CD4-positive, alpha-beta memory T cell (primary cell): ENCODE data around the gene SLC29A2. TPM values are rescaled to one million over a fixed set of nuclear protein-coding genes. Genes with fewer than 3 reads are reported as not detected.

Experiments used
- CTCF ChIA-PET: fragments of 350-600 bp; sonication (Branson Sonifier 250); formaldehyde crosslinking; loops from one replicate; lab custom pipeline; 2021; ENCODE audit warnings: inconsistent platforms; ENCODE audit not compliant: partially characterized antibody; lab: Charles Lee
- POLR2A ChIA-PET: fragments of 350-600 bp; sonication (Branson Sonifier 250); formaldehyde crosslinking; loops from one replicate; lab custom pipeline; 2021; ENCODE audit not compliant: partially characterized antibody; lab: Charles Lee
- DNase-seq, 5 donors: peaks; one replicate each; pipeline versions ENCODE4 v3.0.0 to v3.0.0-alpha.2; 2020 to 2022; ENCODE audit warnings: mixed read lengths in 1 of 5
- H3K27ac ChIP-seq: one replicate; pipeline ENCODE4 v1.7.0; 2013; ENCODE audit warnings: low read depth, low read length
- H3K27me3 ChIP-seq: 2 replicates; pipeline ENCODE4 v1.7.0; 2013; ENCODE audit warnings: mild to moderate bottlenecking, low read length, moderate library complexity; ENCODE audit not compliant: insufficient read depth
- H3K36me3 ChIP-seq: 2 replicates; pipeline ENCODE4 v1.7.0; 2013; ENCODE audit warnings: mild to moderate bottlenecking, low read length, moderate library complexity; ENCODE audit not compliant: insufficient read depth
- H3K4me1 ChIP-seq: 2 replicates; pipeline ENCODE4 v1.7.0; 2013; ENCODE audit warnings: mild to moderate bottlenecking, low read length, moderate library complexity; ENCODE audit not compliant: insufficient read depth
- H3K4me3 ChIP-seq, 2 donors: one replicate each; pipeline ENCODE4 v1.7.0; 2013; ENCODE audit warnings: low read length in 2 of 2, mild to moderate bottlenecking in 1 of 2
- H3K9me3 ChIP-seq, 2 donors: one replicate each; pipeline ENCODE4 v1.7.0; 2013; ENCODE audit warnings: low read length in 2 of 2, control low read depth in 1 of 2; ENCODE audit not compliant: control insufficient read depth in 1 of 2
- H3K27ac Mint-ChIP-seq, 7 donors: one replicate each; pipeline ENCODE4 v1.8.0; 2020 to 2021; ENCODE audit warnings: mixed read lengths in 7 of 7, mild to moderate bottlenecking in 6 of 7, inconsistent platforms in 3 of 7, moderate library complexity in 3 of 7
- H3K27me3 Mint-ChIP-seq, 2 donors: one replicate each; pipeline ENCODE4 v1.8.0; 2020 to 2021; ENCODE audit warnings: mixed read lengths in 2 of 2
- H3K36me3 Mint-ChIP-seq, 2 donors: one replicate each; pipeline ENCODE4 v1.8.0; 2020 to 2021; ENCODE audit warnings: mixed read lengths in 2 of 2, inconsistent platforms in 1 of 2, mild to moderate bottlenecking in 1 of 2
- H3K4me1 Mint-ChIP-seq, 4 donors: one replicate each; pipeline ENCODE4 v1.8.0; 2020 to 2021; ENCODE audit warnings: mixed read lengths in 4 of 4, mild to moderate bottlenecking in 1 of 4
- H3K4me3 Mint-ChIP-seq, 8 donors: one replicate each; pipeline ENCODE4 v1.8.0; 2020 to 2021; ENCODE audit warnings: mixed read lengths in 8 of 8, mild to moderate bottlenecking in 7 of 8, moderate library complexity in 6 of 8, inconsistent platforms in 3 of 8
- H3K9me3 Mint-ChIP-seq, 8 donors: one replicate each; pipeline ENCODE4 v1.8.0; 2020 to 2021; ENCODE audit warnings: mixed read lengths in 8 of 8, mild to moderate bottlenecking in 5 of 8, inconsistent platforms in 3 of 8, moderate library complexity in 1 of 8
- intact Hi-C: fragments of 100-400 bp; cut with micrococcal nuclease; formaldehyde crosslinking; loops from one replicate; pipeline ENCODE4 v1.15.1; 2023
- polyA plus RNA-seq, 2 donors: library from polyadenylated mRNA; unstranded; fragments of 300-500 nt; fragmentation: Illumina TruSeq; gene quantifications; one replicate each; pipeline ENCODE4 v1.2.3, GENCODE V29; 2021
- total RNA-seq, 2 experiments: library from RNA; stranded (reverse); gene quantifications; one replicate each; pipeline ENCODE4 v1.2.3, GENCODE V29; 2021

The SLC29A2 gene
- total and polyA plus RNA-seq, 4 experiments from 2014 or later: 0.87 to 15.5 (median 9.0) TPM

DNA sequence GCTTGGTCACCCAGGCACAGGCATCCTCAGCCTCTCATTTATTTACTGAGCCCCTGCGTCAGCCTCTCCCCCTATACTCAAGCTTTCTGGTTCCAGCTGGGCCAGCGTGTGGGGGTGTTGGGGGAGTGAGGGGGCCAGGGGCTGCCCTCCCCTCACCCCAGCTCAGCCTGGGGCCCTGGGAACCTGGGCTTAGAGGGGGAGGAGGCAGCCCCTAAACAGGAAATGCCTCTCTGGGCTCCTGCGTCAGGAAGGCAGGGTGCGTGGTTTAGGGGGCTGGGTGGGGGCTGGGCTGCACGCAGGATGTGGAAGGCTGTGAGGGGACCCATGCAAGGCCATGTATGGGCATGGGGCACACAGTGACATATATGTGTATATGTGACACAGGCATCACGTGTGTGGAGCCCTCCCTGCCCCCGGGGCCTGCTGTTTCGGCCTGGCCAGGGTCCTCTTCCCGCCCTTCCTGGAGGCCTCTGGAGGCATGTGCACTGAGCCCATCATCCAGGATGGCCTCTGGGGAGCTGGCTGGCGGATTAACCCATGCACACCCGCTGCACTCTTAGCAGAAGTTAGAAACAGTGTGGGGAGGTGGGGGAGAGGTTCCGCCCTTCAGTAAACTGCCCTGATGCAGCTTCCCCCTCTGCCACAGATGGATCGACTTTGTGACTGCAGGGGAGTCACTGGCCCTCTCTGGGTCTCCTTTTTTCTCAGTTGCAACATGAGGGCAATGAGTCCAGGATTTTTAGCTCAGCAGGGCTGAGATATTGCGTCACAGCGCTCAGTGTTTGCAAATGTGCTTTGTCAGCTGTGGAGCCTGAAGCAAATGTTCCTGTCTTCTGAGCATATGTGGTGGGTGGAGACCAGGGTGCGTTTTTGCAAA, 53.6 kb downstream of the SLC29A2 start:
- peak overlapping the region; percentile 48 to 94 (median 84) for H3K27ac Mint-ChIP-seq
- peak; percentile 40 to 63 (median 59) for DNase-seq
- Histone ChIP-seq H3K4me1 (peaks cover 34% of the 10 kb centered on the region), H3K9me3 (no peaks in the 10 kb centered on the region), H3K4me3 (no peak overlapping the region), H3K27me3 (no peaks in the 10 kb centered on the region), H3K36me3 (no peaks in the 10 kb centered on the region), H3K27ac (peak overlapping the region; percentile 10)
- H3K4me1 Mint-ChIP-seq: peaks cover 11 to 39% (median 24%) of the 10 kb centered on the region in 4 donors
- H3K27me3 Mint-ChIP-seq: peaks cover 2% of the 10 kb centered on the region in 2 donors
- H3K4me3 Mint-ChIP-seq: peak overlapping the region in 3 of 8 donors; percentile 43 to 44 (median 43)
- H3K36me3 Mint-ChIP-seq: no peaks in the 10 kb centered on the region
- POLR2A ChIA-PET: interaction anchor here (0.7 to 1.8 kb wide), 3 partner anchors 9 to 320 kb away, joined by 3 to 9 read pairs (median 4); partner anchors contain the start of genes MRPL11 and RBM4
- intact Hi-C loops: no loop called here
- CTCF ChIA-PET: interaction anchor here (0.8 to 1.4 kb wide), 2 partner anchors 12 to 68 kb away, joined by 3 to 4 read pairs; no protein-coding TSS in a partner anchor
- peaks cover 0 to 9% (median 3%) of the 10 kb centered on the region in 8 donors for H3K9me3 Mint-ChIP-seq

DNA sequence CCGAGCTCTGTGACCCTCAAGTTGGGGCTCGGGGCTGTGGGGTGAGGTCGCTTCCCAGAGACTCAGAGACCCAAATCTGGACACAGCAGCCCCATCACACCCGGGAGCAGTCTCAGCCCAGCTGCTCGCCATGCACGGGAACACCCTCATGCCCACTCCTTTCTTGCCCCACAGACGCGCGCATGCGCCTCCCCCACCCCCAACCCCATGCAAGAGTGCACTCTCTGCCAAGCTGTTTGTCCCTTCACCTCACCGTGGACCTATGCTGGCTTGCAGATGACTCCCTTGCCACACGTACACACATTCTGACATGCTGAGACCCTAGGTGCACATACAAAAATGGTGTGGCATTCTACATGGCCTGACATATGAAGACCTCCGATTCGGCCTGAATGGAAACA, 54.2 kb downstream of the SLC29A2 start:
- Histone ChIP-seq H3K4me1 (peaks cover 35% of the 10 kb centered on the region), H3K27ac (no peak overlapping the region), H3K4me3 (no peak overlapping the region), H3K9me3 (no peaks in the 10 kb centered on the region), H3K36me3 (no peaks in the 10 kb centered on the region), H3K27me3 (no peaks in the 10 kb centered on the region)
- DNase-seq: peak in 1 of 5 donors; percentile 12
- peak overlapping the region; percentile 48 to 93 (median 80) for H3K27ac Mint-ChIP-seq
- H3K36me3 Mint-ChIP-seq: peaks cover 0 to 1% of the 10 kb centered on the region in 2 donors
- POLR2A ChIA-PET: interaction anchor here (0.5 to 1.8 kb wide), 4 partner anchors 9 to 1282 kb away, joined by 3 to 9 read pairs (median 4); partner anchors contain the start of genes MRPL11 and RBM4
- H3K4me3 Mint-ChIP-seq: peak overlapping the region in 1 of 8 donors; percentile 43
- intact Hi-C loops: no loop called here
- CTCF ChIA-PET: interaction anchor here (0.8 to 1.4 kb wide), 2 partner anchors 13 to 69 kb away, joined by 3 to 4 read pairs; no protein-coding TSS in a partner anchor
- peaks cover 2% of the 10 kb centered on the region in 2 donors for H3K27me3 Mint-ChIP-seq
- peaks cover 0 to 9% (median 3%) of the 10 kb centered on the region in 8 donors for H3K9me3 Mint-ChIP-seq
- H3K4me1 Mint-ChIP-seq: peaks cover 13 to 39% (median 25%) of the 10 kb centered on the region in 4 donors

DNA sequence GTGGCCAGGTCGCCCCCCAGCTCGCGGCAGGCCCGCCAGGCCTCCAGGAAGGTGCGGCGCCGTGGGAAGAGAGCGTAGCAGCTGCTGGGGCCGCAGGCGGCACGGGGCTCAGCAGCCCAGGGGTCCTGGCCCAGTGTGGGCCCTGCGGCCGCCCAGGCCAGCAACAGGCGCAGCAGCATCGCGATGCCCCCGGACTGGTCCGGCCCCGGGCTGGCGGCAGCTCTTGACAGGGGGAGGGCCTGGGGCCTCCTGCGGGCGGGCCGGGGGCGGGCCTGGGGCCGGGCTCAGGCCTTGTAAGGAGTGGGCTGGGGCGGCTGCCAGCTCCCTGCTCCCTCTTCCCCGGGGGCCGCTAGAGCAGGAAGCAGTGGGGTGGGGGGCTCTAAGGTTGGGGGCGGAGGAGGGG, 54.7 kb downstream of the SLC29A2 start, which contains the start of gene CD248:
CD248 (minus strand) TSS at position 196 of the 403 bp plus-strand sequence; CDS start at position 179, 17 bp downstream.
- intact Hi-C loops: no loop called here
- Histone ChIP-seq H3K4me3 (no peak within 1 kb of the TSS), H3K4me1 (peaks cover 38% of the 10 kb centered on the region), H3K27me3 (no peaks in the 10 kb centered on the region), H3K9me3 (no peaks in the 10 kb centered on the region), H3K27ac (no peak within 1 kb of the TSS), H3K36me3 (no peaks in the 10 kb centered on the region)
- H3K36me3 Mint-ChIP-seq: peaks cover 0 to 1% of the 10 kb centered on the region in 2 donors
- ChIA-PET CTCF (interaction anchor here (0.8 to 1.4 kb wide), 2 partner anchors 13 to 69 kb away, joined by 3 to 4 read pairs; no protein-coding TSS in a partner anchor), POLR2A (interaction anchor here (0.5 to 1.8 kb wide), 3 partner anchors 10 to 1283 kb away, joined by 3 to 9 read pairs (median 4); partner anchors contain the start of gene RBM4)
- H3K9me3 Mint-ChIP-seq: peaks cover 0 to 9% (median 3%) of the 10 kb centered on the region in 8 donors
- H3K27me3 Mint-ChIP-seq: peaks cover 2% of the 10 kb centered on the region in 2 donors
- peak within 1 kb of the TSS in 1 of 8 donors; percentile 43 for H3K4me3 Mint-ChIP-seq
- H3K27ac Mint-ChIP-seq: peak within 1 kb of the TSS; percentile 48 to 94 (median 84)
- H3K4me1 Mint-ChIP-seq: peaks cover 14 to 41% (median 28%) of the 10 kb centered on the region in 4 donors
- no peak for DNase-seq

DNA sequence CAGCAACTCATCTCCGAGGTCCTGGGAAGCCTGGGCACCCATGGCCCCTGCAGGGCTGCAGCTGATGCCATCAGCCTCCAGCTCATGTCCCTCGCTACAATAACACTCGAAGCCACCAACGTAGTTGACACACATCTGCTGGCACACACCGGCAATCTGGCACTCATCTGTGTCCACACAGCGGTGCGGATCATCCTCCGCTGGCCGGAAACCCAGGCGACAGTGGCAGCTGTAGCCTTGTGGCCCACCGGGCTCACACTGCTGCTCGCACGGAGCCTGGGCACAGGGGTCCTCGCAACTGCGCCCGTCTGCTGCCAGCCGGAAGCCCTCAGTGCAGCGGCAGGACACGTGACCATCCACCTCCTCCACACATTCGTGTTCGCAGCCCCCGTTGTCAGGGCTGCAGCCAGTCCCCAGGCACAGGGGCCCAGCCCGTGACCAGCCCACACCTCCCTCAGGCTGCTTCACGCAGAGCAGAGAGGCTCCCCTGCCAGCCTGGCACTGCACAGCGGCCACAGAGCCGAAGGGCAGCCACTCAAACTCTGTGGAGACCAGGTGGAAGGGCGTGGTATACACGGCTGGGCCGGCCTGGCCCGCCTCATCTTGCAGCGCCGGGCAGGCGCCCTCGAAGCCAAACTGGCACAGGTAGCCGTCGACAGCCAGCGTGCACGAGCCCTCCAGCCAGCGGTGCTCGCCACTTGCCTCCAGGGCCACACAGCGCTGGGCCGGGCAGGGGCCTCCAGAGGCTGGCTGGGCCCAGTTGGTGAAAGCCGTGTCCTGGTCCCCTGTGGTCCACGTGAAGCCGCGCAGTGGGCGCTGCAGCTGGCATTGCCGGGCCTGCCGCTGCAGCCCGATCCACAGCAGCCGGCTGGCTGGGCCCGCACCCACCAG, 55.4 kb downstream of the SLC29A2 start:
- Mint-ChIP-seq H3K27ac (no peak overlapping the region), H3K9me3 (peaks cover 0 to 9% (median 3%) of the 10 kb centered on the region in 8 donors), H3K4me1 (peaks cover 14 to 46% (median 29%) of the 10 kb centered on the region in 4 donors), H3K36me3 (peaks cover 0 to 1% of the 10 kb centered on the region in 2 donors), H3K27me3 (peaks cover 2% of the 10 kb centered on the region in 2 donors), H3K4me3 (peak overlapping the region in 1 of 8 donors; percentile 11)
- ChIA-PET POLR2A (interaction anchor here (1.4 kb wide), 1 partner anchor 322 kb away, joined by 4 read pairs; the partner anchor contains the start of gene RBM4), CTCF (interaction anchor here (1.0 kb wide), 1 partner anchor 9 kb away, joined by 3 read pairs; no protein-coding TSS in a partner anchor)
- Histone ChIP-seq H3K4me1 (peaks cover 43% of the 10 kb centered on the region), H3K9me3 (no peaks in the 10 kb centered on the region), H3K27ac (no peak overlapping the region), H3K27me3 (no peaks in the 10 kb centered on the region), H3K4me3 (no peak overlapping the region), H3K36me3 (no peaks in the 10 kb centered on the region)
- no peak for DNase-seq
- intact Hi-C loops: no loop called here

DNA sequence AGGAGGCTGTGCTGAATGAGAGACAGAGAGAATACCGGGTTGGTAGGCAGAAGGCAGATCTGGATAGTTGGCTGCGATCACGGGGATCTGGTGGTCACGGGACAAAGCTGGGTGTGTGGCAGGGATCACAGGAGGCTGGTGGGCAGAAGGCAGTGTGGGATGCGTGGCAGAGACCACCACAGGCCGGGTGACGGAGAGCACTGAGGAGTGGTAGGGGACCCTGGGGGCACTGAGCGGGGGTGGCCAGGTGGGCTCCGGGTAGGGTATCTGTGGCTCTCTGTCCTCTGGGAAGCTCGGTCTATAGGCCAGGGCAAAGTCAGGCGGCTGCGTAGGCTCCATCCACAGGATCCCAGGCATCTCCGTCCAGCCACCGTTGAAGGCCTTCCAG, 56.1 kb downstream of the SLC29A2 start:
- CTCF ChIA-PET: interaction anchor here (1.0 kb wide), 1 partner anchor 9 kb away, joined by 3 read pairs; no protein-coding TSS in a partner anchor
- H3K4me1 ChIP-seq: peaks cover 43% of the 10 kb centered on the region
- peaks cover 0 to 1% of the 10 kb centered on the region in 2 donors for H3K36me3 Mint-ChIP-seq
- intact Hi-C loops: no loop called here
- no peak overlapping the region for H3K27ac ChIP-seq
- no peaks in the 10 kb centered on the region for H3K9me3 ChIP-seq
- no peak for DNase-seq
- no peak overlapping the region for H3K4me3 ChIP-seq
- H3K36me3 ChIP-seq: no peaks in the 10 kb centered on the region
- H3K9me3 Mint-ChIP-seq: peaks cover 0 to 9% (median 3%) of the 10 kb centered on the region in 8 donors
- H3K4me3 Mint-ChIP-seq: no peak overlapping the region
- H3K27me3 ChIP-seq: no peaks in the 10 kb centered on the region
- POLR2A ChIA-PET: interaction anchor here (4.4 kb wide), 1 partner anchor 29 kb away, joined by 37 read pairs; the partner anchor contains the start of gene BRMS1
- peak overlapping the region in 3 of 7 donors; percentile 22 to 84 (median 83) for H3K27ac Mint-ChIP-seq
- H3K27me3 Mint-ChIP-seq: peaks cover 2% of the 10 kb centered on the region in 2 donors
- peaks cover 14 to 46% (median 29%) of the 10 kb centered on the region in 4 donors for H3K4me1 Mint-ChIP-seq
